HG03432 (cell line): Measurements from ENCODE around the gene SNAPC2.
"Not testable (repeated sequence)": the region's sequence is repeated elsewhere in the genome, so short reads cannot be mapped to it uniquely, and the experiment has no call there.

Experiments
- ATAC-seq: cut with Tn5 transposase; IDR thresholded peaks from one replicate; pipeline ENCODE4 v1.9.1; 2021; ENCODE audit warnings: mild to moderate bottlenecking, moderate library complexity; ENCODE audit not compliant: unreplicated experiment

The SNAPC2 gene

DNA sequence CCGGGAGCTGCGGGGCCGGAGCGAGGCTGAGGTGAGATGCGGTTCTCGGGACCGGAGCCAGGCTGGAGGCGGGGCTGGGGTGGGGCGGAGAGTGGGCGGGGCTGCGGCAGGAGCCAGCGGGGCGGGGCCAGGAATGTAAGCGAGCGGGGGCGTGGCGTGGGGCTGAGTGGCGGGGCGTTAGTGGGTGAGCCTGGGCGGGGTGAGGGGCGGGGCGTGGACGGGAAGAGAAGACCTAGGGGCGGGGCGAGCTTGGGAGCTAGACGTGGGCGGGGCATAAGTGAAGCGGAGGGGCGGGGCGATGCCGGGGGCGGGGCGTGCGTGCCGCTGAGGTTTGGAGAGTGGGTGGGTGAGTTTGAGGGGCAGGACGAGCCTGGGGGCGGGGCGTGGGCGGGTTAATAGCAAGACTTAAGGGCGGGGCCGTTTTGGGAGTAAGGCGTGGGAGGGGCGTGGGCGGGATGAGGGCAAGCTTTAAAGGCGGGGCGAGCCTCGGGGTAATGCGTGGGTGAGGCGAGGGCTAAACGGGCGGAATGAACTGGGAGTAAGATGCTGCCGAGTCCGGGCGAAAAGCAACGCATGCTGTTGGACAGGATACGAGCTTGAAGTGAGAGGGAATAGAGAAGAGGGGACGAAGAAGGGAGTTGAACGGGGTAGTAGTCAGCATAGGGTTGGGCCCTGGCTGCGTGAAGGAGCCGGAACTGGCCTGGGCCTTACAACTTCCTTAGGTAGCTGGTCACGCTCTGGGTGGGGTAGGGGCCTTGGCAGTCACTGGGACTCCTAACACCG, 572 bp downstream of the SNAPC2 start:
- ATAC-seq, result peak; percentile 45

- no peak for ATAC-seq
These were observed 1.3 kb downstream of the SNAPC2 start for GRCh38 chr19:7921302-7921966.

- no peak for ATAC-seq
These were observed 2.1 kb downstream of the SNAPC2 start for GRCh38 chr19:7921967-7922835.

GRCh38 chr19:7922836-7923195, 2.7 kb downstream of the SNAPC2 start:
- no peak for ATAC-seq

DNA sequence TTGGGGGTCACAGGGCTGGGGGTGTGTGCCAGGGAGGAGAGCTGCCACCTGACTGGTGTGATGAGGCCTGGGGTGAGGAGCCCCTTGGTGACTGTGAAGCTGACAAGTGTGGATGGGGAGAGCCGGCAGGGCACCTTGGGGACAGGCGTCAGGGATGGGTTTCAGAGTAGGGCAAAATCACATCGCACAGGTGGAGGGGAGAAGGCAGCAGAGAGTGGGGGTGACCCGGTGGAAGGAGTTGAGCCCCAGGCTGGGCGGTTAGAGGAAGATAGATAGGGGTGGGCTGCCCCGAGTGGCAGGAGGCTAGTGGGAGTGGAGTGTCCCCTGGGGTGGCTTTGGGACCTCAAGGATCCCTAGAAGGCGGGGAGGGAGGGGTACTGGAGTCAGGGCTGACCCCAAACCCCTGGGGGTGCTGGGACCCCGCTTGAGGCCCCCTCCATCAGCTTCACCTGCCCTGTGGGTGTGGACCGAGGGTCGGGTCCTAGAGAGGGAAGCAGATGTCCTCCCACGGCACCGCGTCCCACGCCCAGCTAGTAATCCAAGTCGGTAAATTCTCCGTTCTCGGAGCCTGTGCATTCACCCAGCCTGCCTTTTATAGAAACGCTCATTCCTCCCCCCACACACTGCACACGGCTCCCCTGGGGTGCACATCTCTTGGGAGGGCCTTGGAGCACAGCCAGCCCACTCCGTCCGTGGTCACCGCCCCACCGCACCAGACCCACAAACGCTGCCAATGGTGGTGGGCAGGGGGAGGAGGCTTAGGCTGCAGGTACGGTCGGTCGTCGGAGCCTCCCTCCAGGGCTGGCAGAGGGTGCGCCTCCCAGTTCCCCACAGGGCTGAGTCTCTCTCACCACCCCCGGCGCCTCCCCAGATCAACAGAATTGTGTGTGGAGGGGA, 3.4 kb downstream of the SNAPC2 start:
- no peak for ATAC-seq

GRCh38 chr19:7924241-7924640, 4.1 kb downstream of the SNAPC2 start:
- no peak for ATAC-seq

DNA sequence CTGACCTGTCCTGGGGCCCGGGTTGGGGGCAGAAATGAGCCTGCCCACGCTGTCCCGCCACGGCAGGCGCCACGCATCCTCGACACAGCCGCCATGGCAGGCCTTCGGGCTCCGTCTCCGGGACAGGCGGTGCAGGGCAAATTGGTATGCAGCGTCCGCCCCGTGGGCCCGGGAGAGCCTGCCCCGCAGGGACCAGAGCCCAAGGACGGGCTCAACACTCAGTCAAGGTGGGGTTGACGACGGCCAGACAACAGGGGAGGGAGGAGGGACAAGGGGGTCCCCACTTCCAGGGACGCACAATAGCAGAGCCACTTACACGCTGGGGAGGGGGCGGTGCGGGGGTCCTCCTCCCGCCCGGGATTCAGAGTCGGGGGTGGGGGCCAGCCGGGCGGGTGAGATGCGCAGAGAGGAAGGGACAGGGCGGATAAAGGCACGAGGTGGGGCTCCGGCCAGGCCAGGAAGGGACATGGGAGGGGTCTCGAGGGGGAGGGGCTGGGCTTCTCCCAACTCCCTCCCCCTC, 4.6 kb downstream of the SNAPC2 start:
- ATAC-seq, result no peak

GRCh38 chr19:7925171-7925851, 5.2 kb downstream of the SNAPC2 start:
- ATAC-seq, result peak; percentile 34

DNA sequence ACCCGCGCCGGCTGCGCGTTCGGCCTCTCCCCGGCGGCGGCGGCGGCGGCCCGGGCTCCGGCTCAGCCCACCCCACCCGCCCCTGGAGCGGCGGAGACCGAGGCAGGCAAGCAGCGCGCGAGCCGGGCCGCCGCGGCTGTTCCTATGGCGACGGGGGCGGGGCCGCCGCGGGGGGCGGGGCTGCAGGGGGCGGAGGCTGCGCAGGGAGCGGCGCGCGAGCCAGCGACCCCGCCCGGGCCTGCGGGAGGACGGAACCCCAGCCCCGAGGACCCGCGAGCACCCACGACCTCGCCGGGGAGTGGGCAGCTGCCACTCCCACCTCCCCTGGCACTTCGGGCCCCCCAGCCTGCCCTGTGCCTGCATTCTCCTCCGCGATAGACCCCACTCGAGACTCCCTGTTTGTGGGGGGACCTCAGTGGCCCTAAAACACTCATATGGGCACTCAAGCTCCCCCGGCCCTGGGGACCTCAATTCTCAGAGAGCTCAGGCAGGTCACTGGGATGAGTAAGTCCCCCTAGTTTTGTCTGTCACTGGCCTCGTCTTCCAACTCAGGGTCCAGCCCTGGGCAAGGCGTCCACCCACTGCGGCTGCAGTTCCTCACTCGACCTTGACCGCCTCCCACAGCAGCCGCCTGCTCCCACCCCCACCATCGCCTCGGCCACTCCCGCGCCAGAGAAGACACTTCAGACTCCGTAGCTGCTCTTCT, 6.0 kb downstream of the SNAPC2 start, which contains the start of gene CTXN1:
Gene CTXN1 (minus strand): TSS at position 115 of the 706 bp plus-strand sequence. CDS start 597 bp downstream, outside the sequence.
- no peak for ATAC-seq

DNA sequence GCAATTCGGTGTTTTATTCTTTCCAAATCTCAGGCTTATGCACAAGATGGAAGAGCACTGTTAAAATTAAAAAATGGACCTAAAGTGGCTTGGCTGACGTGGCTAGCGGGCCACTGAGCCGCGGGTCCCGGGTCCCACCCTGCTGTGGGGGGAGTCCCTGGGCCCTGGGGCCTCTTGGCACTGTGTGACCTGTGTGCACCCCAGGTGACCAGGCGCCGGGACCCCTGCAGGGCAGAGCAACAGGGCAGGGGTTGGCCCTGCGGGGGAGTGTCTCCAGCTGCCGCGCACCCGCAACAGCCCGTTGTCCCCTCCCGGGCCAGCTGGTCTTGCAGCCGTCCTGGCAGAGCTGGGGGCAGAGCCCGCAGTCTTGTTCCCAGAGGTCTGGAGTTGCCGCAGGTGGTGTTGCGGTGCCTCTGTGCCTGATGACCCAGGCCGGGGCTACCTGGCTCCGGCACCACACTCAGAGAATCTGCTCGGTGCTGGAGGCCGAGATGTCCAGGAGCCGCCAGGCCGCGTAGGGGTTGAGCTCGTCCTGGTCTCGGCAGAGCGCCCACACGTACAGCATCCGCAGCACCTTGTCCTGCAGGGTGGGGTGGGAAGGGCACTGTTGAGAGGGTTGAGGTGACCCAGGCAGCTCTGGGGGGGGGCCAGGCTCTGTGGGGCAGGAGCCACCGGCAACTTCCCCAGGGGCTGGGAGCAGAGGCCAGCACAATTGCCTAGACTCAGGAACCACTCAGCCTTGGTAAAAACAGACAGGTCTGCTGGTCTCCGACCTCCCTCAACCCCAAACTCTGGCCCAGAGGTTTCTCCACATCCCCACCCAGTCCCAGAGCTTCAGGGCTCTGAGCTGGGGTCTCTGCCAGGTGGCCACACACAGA, 6.8 kb downstream of the SNAPC2 start:
- ATAC-seq, result no peak

DNA sequence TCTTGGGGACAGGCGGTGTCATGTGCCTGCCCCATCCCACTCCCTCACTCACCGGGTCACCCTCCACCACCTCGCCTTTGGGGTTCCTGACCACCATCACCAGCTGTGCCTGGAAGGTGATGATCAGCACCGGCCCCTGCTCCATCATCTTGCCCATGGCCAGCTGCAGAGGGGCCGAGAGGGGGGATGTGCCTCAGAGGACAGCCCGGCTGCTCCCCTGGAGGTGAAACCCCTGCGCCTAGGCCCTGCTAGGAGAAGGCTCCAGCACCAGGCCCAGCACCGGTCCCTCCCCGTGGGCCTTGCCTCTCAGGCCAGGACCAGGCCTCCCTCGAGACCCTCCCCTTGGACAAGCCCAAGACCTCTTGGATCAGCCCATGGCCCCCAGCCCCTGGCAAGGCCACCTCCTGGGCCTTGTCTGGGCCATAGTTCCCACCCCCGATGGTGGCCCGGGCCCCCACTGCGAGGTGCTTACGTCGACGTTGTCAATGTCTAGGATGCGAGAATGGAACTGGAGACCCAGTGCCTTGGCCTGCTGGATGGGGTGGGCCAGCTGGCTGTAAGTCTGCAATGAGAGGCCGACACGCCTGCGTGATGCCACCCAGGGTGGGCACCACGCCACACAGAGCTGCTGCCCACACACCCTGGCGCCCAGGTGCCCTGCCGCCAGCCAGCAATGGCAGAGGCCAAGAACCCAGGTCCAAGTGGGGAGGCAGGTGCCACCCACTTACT, 7.6 kb downstream of the SNAPC2 start:
- ATAC-seq, result no peak

DNA sequence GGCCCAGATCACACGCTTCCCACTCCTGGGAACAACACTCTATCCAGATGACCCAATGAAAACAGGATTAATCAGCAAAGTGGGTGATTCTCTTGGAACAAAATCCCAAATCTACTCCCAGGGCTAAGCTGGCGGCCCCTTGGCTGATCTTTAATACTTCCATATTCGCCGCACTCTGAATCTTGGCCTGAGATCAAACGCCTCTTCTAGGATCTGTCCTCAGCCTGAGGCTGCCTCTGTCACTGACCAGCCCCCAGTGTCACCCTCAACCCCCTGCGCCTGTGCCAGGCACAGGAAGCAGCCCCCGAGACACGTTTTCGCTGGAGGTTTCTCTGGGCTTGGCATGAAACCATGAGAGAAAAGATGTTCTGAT, 8.2 kb downstream of the SNAPC2 start:
- no peak for ATAC-seq

- ATAC-seq, result no peak
These were observed 8.9 kb downstream of the SNAPC2 start for GRCh38 chr19:7928741-7929701.

DNA sequence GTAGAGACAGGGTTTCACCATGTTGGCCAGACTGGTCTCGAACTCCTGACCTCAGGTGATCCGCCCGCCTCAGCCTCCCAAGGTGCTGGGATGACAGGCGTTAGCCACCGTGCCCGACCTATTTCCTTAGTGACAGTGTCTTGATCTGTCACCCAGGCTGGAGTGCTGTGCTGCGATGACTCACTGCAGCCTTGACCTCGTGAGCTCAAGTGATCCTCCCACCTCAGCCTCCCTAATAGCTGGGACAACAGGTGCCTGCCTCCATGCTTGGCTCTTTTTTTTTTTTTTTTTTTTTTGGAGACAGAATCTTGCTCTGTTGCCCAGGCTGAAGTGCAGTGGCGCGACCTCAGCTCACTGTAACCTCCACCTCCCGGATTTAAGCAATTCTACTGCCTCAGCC, 9.9 kb downstream of the SNAPC2 start:
- not testable (repeated sequence) for ATAC-seq

DNA sequence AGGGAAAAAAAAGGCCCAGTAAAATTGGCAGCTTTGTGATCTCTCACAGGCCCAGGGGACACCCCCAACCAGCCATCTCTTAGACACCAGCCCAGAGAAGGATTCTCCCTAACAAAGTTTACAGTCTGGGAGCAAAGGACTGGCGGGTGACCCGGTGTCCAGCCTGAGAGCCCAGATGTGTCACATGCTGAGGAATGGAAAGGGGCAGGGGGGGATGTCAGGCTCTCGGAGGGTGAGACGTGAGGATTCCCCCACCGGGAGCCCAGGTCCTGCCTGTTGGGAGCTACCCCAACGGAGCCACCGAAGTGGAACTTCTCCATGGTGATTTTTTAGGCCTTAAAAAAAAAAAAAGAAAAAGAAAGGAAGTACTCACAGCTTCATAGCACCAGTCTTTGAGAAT, 10.6 kb downstream of the SNAPC2 start:
- ATAC-seq, result no peak
